NCI-H774 (cell line): Measurements from ENCODE around the gene DIPK1A.

Experiments used
- DNase-seq: peaks from one replicate; lab custom pipeline; 2025; lab: John Stamatoyannopoulos, UW

The DIPK1A gene

GRCh38 chr1:92877792-92878191 lies 83.5 kb downstream of the DIPK1A start:
- peak; percentile 10 for DNase-seq

DNA sequence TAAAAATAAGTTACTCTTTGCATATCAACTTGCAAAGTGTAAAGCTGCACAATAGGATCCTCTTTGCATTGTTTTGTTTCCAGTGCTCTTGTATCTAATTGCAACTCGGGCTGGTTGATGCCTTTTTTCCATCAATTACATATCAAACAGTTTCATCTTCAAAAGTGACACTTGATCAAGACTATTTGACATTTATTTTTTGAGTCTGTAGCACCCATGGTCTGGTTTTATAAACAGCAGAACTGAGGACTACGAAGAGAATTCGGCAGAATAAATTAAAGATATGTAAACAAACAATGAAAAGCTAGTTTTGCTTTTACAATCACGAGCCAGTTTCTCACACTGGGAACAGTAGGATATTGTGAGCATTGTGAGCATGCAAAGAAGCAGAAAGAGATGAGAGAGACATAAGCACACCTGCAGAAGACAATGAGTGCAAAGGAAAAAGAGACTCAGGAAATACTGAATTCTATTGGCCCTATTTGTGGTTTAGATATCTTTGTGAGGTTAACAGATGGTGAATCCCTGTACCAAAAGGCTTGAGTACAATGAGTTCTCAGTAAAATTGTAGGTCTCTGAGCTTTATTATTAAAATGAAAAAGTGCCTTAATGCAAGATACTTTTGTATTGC lies 84.1 kb downstream of the DIPK1A start:
- no peak for DNase-seq

GRCh38 chr1:92876351-92876750 lies 84.9 kb downstream of the DIPK1A start:
- DNase-seq: no peak

- DNase-seq: no peak
Measured at GRCh38 chr1:92874987-92875386, 86.3 kb downstream of the DIPK1A start.

DNA sequence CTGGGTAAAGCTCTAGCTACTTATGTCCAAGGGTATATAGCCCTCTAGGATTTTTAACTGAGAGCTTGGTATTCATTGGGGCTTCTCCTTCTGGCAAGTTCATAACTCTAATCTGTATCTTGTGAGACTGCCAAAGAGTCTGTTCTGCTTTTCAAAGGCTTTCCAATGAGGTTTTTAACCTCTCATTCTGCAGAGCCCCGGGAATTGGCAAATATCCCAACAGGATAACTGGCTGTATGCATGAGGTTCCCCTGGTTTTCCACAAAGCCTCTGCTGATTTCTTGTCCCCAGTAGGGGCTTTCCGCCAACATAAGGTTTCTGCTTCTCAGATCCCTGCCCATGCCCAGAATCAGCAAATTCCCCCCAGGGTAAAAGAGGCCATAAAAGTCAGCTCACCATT lies 88.5 kb downstream of the DIPK1A start:
- DNase-seq: no peak

- no peak for DNase-seq
Measured at GRCh38 chr1:92870591-92870990, 90.7 kb downstream of the DIPK1A start.

GRCh38 chr1:92864131-92864530 lies 97.1 kb downstream of the DIPK1A start:
- DNase-seq: no peak

DNA sequence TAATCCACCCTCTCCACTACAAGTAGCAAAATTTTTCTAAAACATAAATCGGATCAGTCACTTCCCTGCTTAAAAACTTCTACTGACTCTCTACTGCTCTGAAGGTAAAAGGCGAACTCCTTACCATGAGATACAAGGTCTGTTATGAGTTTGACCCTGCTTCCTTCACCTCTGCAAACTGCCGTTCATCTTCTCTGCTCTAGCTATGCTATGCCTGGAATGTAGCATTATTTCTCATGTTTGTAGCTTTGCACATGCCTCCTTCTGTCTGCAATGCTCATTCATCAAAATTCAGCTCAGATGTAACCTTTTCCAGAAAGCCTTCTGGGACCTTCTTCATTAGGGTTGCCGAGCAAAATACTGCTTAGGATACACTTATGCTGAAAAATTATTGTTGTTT lies 98.7 kb downstream of the DIPK1A start:
- DNase-seq: no peak

DNA sequence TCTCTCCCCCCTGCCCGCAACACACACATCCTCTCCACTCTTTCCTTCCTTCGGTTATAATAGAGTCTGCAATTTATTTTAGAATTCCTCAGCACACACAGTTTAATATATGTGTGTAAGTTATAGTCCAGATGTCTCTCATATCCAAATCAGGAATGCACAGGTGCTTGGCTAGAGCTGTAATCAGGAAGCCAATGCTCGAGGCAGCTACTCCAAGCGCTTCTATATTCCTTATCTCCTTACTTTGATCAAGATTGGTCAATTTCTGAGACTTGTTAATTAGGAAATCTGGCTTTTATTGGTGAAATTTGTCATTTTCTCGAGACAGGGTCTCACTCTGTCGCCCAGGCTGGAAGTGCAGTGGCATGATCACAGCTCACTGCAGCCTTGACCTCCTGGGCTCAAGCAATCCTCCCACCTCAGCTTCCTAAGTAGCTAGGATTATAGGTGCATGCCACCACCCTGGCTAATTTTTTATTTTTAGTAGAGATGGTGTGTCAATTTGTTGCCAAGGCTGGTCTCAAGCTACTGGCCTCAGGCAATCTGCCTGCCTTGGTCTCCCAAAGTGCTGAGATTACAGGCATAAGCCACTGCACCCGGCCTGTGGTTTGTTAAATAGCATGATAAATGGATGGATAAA lies 101.7 kb downstream of the DIPK1A start:
- DNase-seq: no peak

- DNase-seq: peak; percentile 68
Measured at GRCh38 chr1:92858564-92859399, 102.5 kb downstream of the DIPK1A start.

- DNase-seq: no peak
Measured at GRCh38 chr1:92857817-92858216, 103.4 kb downstream of the DIPK1A start.

GRCh38 chr1:92855236-92855635 lies 106.0 kb downstream of the DIPK1A start:
- DNase-seq: no peak

DNA sequence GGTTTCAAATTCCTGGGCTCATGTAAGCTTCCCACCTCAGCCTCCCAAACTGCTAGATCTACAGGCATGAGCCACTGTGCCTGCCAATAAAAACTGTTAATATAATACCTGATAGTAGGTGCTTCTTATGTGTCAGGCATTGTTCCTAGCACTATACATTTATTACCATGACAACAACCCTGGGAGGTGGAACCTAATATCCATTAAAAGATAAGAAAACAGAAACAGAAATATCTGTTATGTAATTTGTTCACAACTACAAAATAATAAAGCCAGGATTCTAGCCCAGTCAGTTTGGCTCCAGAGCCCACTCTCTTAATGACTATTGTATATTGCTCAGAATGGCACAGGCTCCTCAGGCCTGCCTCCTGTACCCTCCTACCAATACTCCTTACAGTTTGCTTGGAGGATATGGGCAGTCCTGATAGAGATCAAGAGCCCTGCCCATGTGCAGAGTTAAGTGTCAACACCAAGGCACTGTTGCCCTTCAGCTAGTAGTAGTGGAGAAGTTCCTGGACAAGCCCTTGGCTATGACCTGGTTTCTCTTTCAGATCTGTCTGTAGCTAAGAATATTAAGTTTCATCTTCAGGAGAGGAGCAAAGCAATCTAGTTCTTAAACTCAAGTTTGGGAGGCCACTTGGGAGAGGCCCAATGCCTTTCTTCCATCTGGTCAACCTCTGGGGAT lies 107.0 kb downstream of the DIPK1A start:
- DNase-seq: no peak

- DNase-seq: no peak
Measured at GRCh38 chr1:92853299-92853698, 108.0 kb downstream of the DIPK1A start.

- no peak for DNase-seq
Measured at GRCh38 chr1:92851729-92852128, 109.5 kb downstream of the DIPK1A start.

GRCh38 chr1:92850019-92850418 lies 111.2 kb downstream of the DIPK1A start:
- DNase-seq: no peak

GRCh38 chr1:92848201-92848600 lies 113.1 kb downstream of the DIPK1A start:
- no peak for DNase-seq

DNA sequence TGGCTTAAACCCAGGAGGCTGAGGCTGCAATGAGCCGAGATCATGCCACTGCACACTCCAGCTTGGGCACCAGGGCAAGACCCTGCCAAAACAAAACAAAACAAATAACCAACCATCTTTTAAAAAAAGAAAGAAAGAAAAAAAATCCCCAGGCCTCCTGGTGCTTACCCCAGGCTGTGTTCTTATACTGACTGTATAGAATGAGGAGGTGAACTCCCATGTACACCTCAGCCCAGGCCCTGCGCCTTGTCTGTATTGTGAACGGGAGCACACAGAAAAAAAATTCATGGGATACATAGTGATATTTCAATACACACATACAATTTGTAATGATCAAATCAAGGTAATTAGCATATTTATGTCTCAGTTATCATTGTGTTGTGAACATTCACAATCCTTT lies 115.4 kb downstream of the DIPK1A start:
- DNase-seq: no peak

GRCh38 chr1:92844439-92844838 lies 116.8 kb downstream of the DIPK1A start:
- DNase-seq: no peak

GRCh38 chr1:92843429-92844352 lies 117.6 kb downstream of the DIPK1A start:
- DNase-seq: no peak

DNA sequence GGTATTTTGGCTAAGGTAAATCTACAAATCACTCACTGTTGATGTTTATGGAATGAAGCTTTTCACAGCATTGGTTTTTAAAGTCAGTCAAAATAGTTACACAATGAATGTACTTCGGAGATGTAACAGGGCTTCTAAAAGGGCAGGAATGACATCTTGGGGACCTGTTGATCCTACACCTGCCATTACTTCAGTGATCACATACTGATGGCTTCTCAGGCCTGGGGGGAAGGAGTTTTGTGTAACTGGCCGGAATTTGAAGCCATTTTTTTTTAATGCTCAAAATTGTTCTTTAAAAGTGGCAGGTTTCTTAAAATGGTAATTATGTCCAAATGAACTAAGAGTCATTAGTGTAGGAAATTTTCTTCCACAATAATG lies 118.2 kb downstream of the DIPK1A start:
- no peak for DNase-seq
